ENCODE data around the gene KRTAP10-2. TPM values are rescaled to one million over a fixed set of nuclear protein-coding genes. Genes with fewer than 3 reads are reported as not detected.

Gene KRTAP10-2
- total and polyA plus RNA-seq, 9 of the 15 experiments (the other 6 are each of a cell fraction or from before 2014, with no cell fraction given), result not detected

GRCh38 chr21:44593598-44594405, 42.5 kb upstream of the KRTAP10-2 start (continued):
- TF ChIP-seq, protein P1, sequence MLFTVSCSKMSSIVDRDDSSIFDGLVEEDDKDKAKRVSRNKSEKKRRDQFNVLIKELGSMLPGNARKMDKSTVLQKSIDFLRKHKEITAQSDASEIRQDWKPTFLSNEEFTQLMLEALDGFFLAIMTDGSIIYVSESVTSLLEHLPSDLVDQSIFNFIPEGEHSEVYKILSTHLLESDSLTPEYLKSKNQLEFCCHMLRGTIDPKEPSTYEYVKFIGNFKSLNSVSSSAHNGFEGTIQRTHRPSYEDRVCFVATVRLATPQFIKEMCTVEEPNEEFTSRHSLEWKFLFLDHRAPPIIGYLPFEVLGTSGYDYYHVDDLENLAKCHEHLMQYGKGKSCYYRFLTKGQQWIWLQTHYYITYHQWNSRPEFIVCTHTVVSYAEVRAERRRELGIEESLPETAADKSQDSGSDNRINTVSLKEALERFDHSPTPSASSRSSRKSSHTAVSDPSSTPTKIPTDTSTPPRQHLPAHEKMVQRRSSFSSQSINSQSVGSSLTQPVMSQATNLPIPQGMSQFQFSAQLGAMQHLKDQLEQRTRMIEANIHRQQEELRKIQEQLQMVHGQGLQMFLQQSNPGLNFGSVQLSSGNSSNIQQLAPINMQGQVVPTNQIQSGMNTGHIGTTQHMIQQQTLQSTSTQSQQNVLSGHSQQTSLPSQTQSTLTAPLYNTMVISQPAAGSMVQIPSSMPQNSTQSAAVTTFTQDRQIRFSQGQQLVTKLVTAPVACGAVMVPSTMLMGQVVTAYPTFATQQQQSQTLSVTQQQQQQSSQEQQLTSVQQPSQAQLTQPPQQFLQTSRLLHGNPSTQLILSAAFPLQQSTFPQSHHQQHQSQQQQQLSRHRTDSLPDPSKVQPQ (CRISPR knock-in tag; IDR thresholded peaks at IDR 0.05; ENCODE audit: borderline replicate concordance), result no peak
- no peak for TF ChIP-seq HNRNPH1 (optimal IDR thresholded peaks at IDR 0.05; ENCODE audit: low read depth, low read length)
- TF ChIP-seq ZNF830 (CRISPR knock-in tag; IDR thresholded peaks at IDR 0.05), result no peak
- no peak for TF ChIP-seq NR4A1 (CRISPR knock-in tag; IDR thresholded peaks at IDR 0.05)
- peak; percentile 98 for TF ChIP-seq NR4A1 (tag; IDR thresholded peaks at IDR 0.05)
- peak in 1 of 2 experiments; percentile 84; a peak in 2 of 4 replicates for TF ChIP-seq RCOR1 (IDR thresholded peaks at IDR 0.05; ENCODE audit: borderline replicate concordance in 1 of 2, low read depth in 2 of 2, low read length in 2 of 2)
- no peak for TF ChIP-seq HDGF (IDR thresholded peaks at IDR 0.05)
- no peak for TF ChIP-seq TEAD1 (CRISPR knock-in tag; IDR thresholded peaks at IDR 0.05)
- no peak for TF ChIP-seq ZNF253 (CRISPR knock-in tag; conservative IDR thresholded peaks at IDR 0.05)
- no peak for TF ChIP-seq KLF6 (CRISPR knock-in tag; IDR thresholded peaks at IDR 0.05; ENCODE audit: borderline replicate concordance)
- TF ChIP-seq CBX8 (IDR thresholded peaks at IDR 0.05; ENCODE audit: borderline replicate concordance, extremely low read depth, low read depth, low read length, poor library complexity, severe bottlenecking), result no peak
- TF ChIP-seq DNMT1 (IDR thresholded peaks at IDR 0.05), result no peak
- TF ChIP-seq SNRNP70 (optimal IDR thresholded peaks at IDR 0.05; ENCODE audit: low read depth, low read length), result no peak
- TF ChIP-seq FOXA3 (CRISPR knock-in tag; conservative IDR thresholded peaks at IDR 0.05 in 1 of 2, IDR thresholded peaks at IDR 0.05 in 1 of 2), result no peak
- TF ChIP-seq ZNF41 (CRISPR knock-in tag; conservative IDR thresholded peaks at IDR 0.05), result no peak
- no peak for TF ChIP-seq ASH1L (IDR thresholded peaks at IDR 0.05; ENCODE audit: borderline replicate concordance, low read depth, partially characterized antibody)
- TF ChIP-seq CBX3 (IDR thresholded peaks at IDR 0.05; ENCODE audit: borderline replicate concordance in 1 of 2, low read length in 2 of 2), result 0 out of 3 replicates have a peak, but pooled peaks of 1 of the 2 experiments have one; percentile 41
- TF ChIP-seq ZNF217 (CRISPR knock-in tag; IDR thresholded peaks at IDR 0.05), result no peak
- no peak for TF ChIP-seq ZFP91 (CRISPR knock-in tag; IDR thresholded peaks at IDR 0.05)
- TF ChIP-seq ZNF436 (CRISPR knock-in tag; IDR thresholded peaks at IDR 0.05), result no peak
- TF ChIP-seq, protein P2, sequence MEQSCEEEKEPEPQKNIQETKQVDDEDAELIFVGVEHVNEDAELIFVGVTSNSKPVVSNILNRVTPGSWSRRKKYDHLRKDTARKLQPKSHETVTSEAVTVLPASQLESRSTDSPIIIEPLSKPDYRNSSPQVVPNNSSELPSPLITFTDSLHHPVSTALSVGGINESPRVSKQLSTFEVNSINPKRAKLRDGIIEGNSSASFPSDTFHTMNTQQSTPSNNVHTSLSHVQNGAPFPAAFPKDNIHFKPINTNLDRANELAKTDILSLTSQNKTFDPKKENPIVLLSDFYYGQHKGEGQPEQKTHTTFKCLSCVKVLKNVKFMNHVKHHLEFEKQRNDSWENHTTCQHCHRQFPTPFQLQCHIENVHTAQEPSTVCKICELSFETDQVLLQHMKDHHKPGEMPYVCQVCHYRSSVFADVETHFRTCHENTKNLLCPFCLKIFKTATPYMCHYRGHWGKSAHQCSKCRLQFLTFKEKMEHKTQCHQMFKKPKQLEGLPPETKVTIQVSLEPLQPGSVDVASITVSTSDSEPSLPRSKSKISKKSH (CRISPR knock-in tag; IDR thresholded peaks at IDR 0.05), result no peak
- TF ChIP-seq ETS2 (tag; IDR thresholded peaks at IDR 0.05; ENCODE audit: borderline replicate concordance, poor library complexity, severe bottlenecking), result no peak

Measured in K562 (cell line).